H1 (cell line): Measurements from ENCODE around the gene EDEM2. TPM values are rescaled to one million over a fixed set of nuclear protein-coding genes. Genes with fewer than 3 reads are reported as not detected.

Experiments used
- CHD7 ChIP-seq: fragments of 300-600 bp; sonication (generic); IDR thresholded peaks from 2 replicates; pipeline ENCODE4 v1.7.1; 2012; ENCODE audit warnings: low read length, moderate library complexity, mild to moderate bottlenecking, inconsistent platforms; ENCODE audit not compliant: insufficient replicate concordance
- CTBP2 ChIP-seq: IDR thresholded peaks from 2 replicates; pipeline ENCODE4 v1.7.0; 2011; ENCODE audit warnings: borderline replicate concordance, mild to moderate bottlenecking, moderate library complexity, mixed read lengths, low read length; ENCODE audit not compliant: insufficient read depth, insufficient read length
- GTF2F1 ChIP-seq: IDR thresholded peaks from 2 replicates; pipeline ENCODE4 v1.6.1; 2012; ENCODE audit warnings: low read depth, low read length, improper control_type of control experiment, borderline replicate concordance
- RAD21 ChIP-seq, 2 experiments: IDR thresholded peaks in 1 of 2; conservative IDR thresholded peaks in 1 of 2; 2 replicates each; pipeline ENCODE4 v1.6.1; 2011; ENCODE audit warnings: low read depth in 2 of 2, low read length in 2 of 2, improper control_type of control experiment in 1 of 2, inconsistent platforms in 1 of 2, mild to moderate bottlenecking in 1 of 2, moderate library complexity in 1 of 2
- RFX5 ChIP-seq: IDR thresholded peaks from 2 replicates; pipeline ENCODE4 v1.6.1; 2011; ENCODE audit warnings: low read depth, low read length, improper control_type of control experiment, borderline replicate concordance
- RNF2 ChIP-seq: fragments of 200-900, 300-1000 bp; sonication (generic); IDR thresholded peaks from 2 replicates; pipeline ENCODE4 v1.7.1; 2016; ENCODE audit warnings: borderline replicate concordance, low read depth, mild to moderate bottlenecking, antibody characterized with exemption, low read length; ENCODE audit not compliant: poor library complexity, severe bottlenecking; ENCODE audit errors: missing control alignments
- TAF1 ChIP-seq: IDR thresholded peaks from 2 replicates; pipeline ENCODE4 v1.6.1; 2011; ENCODE audit warnings: mild to moderate bottlenecking, low read depth, low read length
- TBP ChIP-seq: IDR thresholded peaks from 2 replicates; pipeline ENCODE4 v1.6.1; 2011; ENCODE audit warnings: low read depth, low read length, improper control_type of control experiment
- TEAD4 ChIP-seq: IDR thresholded peaks from 2 replicates; pipeline ENCODE4 v1.6.1; 2012; ENCODE audit warnings: low read depth, low read length, inconsistent platforms, mixed read lengths
- polyA plus RNA-seq, 7 experiments: library from polyadenylated mRNA; depleted of rRNA in 3 of 7; stranded (reverse) in 5 of 7; unstranded in 2 of 7; fragments of >200 nt in 5 of 7; fragments of 200-250 nt in 2 of 7; gene quantifications; 1 replicate in 5 of 7; 2 replicates in 1 of 7; 4 replicates in 1 of 7; pipeline versions ENCODE4 v1.2.1 to v1.2.3, GENCODE V29; 2011 to 2013; ENCODE audit warnings: missing spikeins in 2 of 7, mixed read lengths in 2 of 7
- total RNA-seq: library from RNA; stranded (reverse); fragmentation: NEBNext Ultra II Directional; extraction: Animal tissue kit (Norgen Biotek cat#: 25700); gene quantifications from 2 replicates; pipeline ENCODE4 v1.2.1, GENCODE V29; 2021

The EDEM2 gene
- total and polyA plus RNA-seq, 2 of the 8 experiments (the other 6 are each of a cell fraction or from before 2014, with no cell fraction given): 15.2 to 19.6 TPM

GRCh38 chr20:35146920-35147574 is at the start of gene EDEM2 (continued):
- no peak for TF ChIP-seq RFX5
- no peak for TF ChIP-seq CHD7
- TF ChIP-seq RAD21 (IDR thresholded peaks at IDR 0.05 in 1 of 2, conservative IDR thresholded peaks at IDR 0.05 in 1 of 2; ENCODE audit: low read depth in 2 of 2, low read length in 2 of 2): peak in 1 of 2 experiments; percentile 29; a peak in 2 of 4 replicates
- TF ChIP-seq TEAD4: peak; percentile 2; the same call in 1 of the 2 replicates
- TF ChIP-seq RNF2: no peak
- TF ChIP-seq GTF2F1: no peak
- TF ChIP-seq TBP: peak; percentile 71; the same call in 1 of the 2 replicates
- no peak for TF ChIP-seq CTBP2
- TF ChIP-seq TAF1: peak; percentile 79
